Astrocyte of the cerebellum (primary cell): ENCODE data around the gene POMGNT1.

ENCODE experiments used
- DNase-seq: peaks from one replicate; pipeline ENCODE4 v3.0.0-alpha.2; 2011; ENCODE audit warnings: low read depth
- H3K4me3 ChIP-seq: 2 replicates; pipeline ENCODE4 v1.5.1; 2011; ENCODE audit warnings: mild to moderate bottlenecking, low read depth, low read length, moderate library complexity
- CTCF ChIP-seq: IDR thresholded peaks from 2 replicates; pipeline ENCODE4 v1.5.1; 2012; ENCODE audit warnings: low read length, low read depth, moderate library complexity, mild to moderate bottlenecking; ENCODE audit errors: missing control alignments
- in situ Hi-C: cut with HindIII; loops from 2 replicates; pipeline ENCODE4 v1.10.0; 2017; ENCODE audit warnings: low sequenced_read_pairs

Gene POMGNT1

GRCh38 chr1:46157916-46158311, 40.3 kb downstream of the POMGNT1 start:
- no peak overlapping the region for H3K4me3 ChIP-seq
- TF ChIP-seq CTCF: no peak
- no peak for DNase-seq
- in situ Hi-C loops: no loop called here

GRCh38 chr1:46153732-46154131, 44.5 kb downstream of the POMGNT1 start:
- in situ Hi-C loops: no loop called here
- DNase-seq: no peak
- TF ChIP-seq CTCF: no peak
- H3K4me3 ChIP-seq: no peak overlapping the region

- no peak for DNase-seq
- in situ Hi-C loops: no loop called here
- no peak for TF ChIP-seq CTCF
Observed at GRCh38 chr1:46153228-46153627, 45.0 kb downstream of the POMGNT1 start.

GRCh38 chr1:46152016-46152415, 46.2 kb downstream of the POMGNT1 start:
- in situ Hi-C loops: no loop called here
- no peak overlapping the region for H3K4me3 ChIP-seq
- peak; percentile 51 for DNase-seq
- no peak for TF ChIP-seq CTCF

More at GRCh38 chr1:46153228-46153627, 45.0 kb downstream of the POMGNT1 start:
- H3K4me3 ChIP-seq: no peak overlapping the region

GRCh38 chr1:46150085-46150484, 48.1 kb downstream of the POMGNT1 start:
- H3K4me3 ChIP-seq: no peak overlapping the region
- in situ Hi-C loops: no loop called here
- TF ChIP-seq CTCF: no peak
- no peak for DNase-seq

- in situ Hi-C loops: no loop called here
- DNase-seq: no peak
- no peak for TF ChIP-seq CTCF
- no peak overlapping the region for H3K4me3 ChIP-seq
Observed at GRCh38 chr1:46148318-46148717, 49.9 kb downstream of the POMGNT1 start.
